Lower leg skin (tissue), 3 donors: ENCODE results near the gene RCOR1.

Source experiments
- POLR2A ChIP-seq, 2 donors: fragments of 450-650 bp; IDR thresholded peaks; one replicate each; pipeline ENCODE4 v1.6.1; 2016 to 2017; ENCODE audit warnings: antibody characterized with exemption in 2 of 2, mild to moderate bottlenecking in 1 of 2, moderate library complexity in 1 of 2
- TF ChIP-seq, protein P1 (sequence below), 3 donors: fragments of 450-650 bp; IDR thresholded peaks; one replicate each; pipeline ENCODE4 v1.5.1; 2016; ENCODE audit warnings: antibody characterized with exemption in 3 of 3, mild to moderate bottlenecking in 3 of 3, moderate library complexity in 2 of 3

DNA sequence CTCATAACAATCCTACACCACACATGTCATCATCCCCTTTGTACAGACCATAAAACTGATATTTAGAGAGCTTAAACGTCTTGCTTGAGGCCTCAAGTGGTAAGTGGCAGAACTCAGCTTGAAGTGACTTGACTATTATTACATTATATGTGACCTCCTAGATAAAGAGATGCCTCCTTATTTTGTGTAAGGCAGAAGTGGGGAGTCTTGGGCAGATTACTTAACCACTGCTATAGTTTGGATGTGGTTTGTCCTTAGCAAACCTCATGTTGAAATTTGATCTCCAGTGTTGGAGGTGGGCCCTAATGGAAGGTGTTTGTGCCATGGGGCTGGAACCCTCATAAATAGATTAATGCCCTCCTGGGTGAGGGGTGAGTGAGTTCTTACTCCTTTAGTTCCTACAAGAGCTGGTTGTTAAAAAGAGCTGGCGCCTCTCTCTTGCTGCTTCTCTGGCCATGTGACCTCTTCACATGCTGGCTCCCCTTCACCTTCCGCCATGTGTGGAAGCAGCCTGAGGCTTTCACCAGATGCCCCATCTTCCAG is 37.4 kb downstream of the RCOR1 start:
- TF ChIP-seq POLR2A (IDR thresholded peaks at IDR 0.05): no peak
- TF ChIP-seq, protein P1, sequence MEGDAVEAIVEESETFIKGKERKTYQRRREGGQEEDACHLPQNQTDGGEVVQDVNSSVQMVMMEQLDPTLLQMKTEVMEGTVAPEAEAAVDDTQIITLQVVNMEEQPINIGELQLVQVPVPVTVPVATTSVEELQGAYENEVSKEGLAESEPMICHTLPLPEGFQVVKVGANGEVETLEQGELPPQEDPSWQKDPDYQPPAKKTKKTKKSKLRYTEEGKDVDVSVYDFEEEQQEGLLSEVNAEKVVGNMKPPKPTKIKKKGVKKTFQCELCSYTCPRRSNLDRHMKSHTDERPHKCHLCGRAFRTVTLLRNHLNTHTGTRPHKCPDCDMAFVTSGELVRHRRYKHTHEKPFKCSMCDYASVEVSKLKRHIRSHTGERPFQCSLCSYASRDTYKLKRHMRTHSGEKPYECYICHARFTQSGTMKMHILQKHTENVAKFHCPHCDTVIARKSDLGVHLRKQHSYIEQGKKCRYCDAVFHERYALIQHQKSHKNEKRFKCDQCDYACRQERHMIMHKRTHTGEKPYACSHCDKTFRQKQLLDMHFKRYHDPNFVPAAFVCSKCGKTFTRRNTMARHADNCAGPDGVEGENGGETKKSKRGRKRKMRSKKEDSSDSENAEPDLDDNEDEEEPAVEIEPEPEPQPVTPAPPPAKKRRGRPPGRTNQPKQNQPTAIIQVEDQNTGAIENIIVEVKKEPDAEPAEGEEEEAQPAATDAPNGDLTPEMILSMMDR (IDR thresholded peaks at IDR 0.05): no peak
